HG02763 (cell line): ENCODE results near the gene COL1A1.

Experiments
- ATAC-seq: cut with Tn5 transposase; IDR thresholded peaks from one replicate; pipeline ENCODE4 v1.9.1; 2021; ENCODE audit warnings: mild to moderate bottlenecking, moderate library complexity; ENCODE audit not compliant: unreplicated experiment

The COL1A1 gene

GRCh38 chr17:50173335-50173941, 28.0 kb downstream of the COL1A1 start:
- ATAC-seq, result no peak

- no peak for ATAC-seq
Observed at GRCh38 chr17:50172936-50173334, 28.5 kb downstream of the COL1A1 start.

GRCh38 chr17:50172130-50172529, 29.3 kb downstream of the COL1A1 start:
- ATAC-seq, result no peak

GRCh38 chr17:50171371-50172071, 29.9 kb downstream of the COL1A1 start:
- no peak for ATAC-seq

DNA sequence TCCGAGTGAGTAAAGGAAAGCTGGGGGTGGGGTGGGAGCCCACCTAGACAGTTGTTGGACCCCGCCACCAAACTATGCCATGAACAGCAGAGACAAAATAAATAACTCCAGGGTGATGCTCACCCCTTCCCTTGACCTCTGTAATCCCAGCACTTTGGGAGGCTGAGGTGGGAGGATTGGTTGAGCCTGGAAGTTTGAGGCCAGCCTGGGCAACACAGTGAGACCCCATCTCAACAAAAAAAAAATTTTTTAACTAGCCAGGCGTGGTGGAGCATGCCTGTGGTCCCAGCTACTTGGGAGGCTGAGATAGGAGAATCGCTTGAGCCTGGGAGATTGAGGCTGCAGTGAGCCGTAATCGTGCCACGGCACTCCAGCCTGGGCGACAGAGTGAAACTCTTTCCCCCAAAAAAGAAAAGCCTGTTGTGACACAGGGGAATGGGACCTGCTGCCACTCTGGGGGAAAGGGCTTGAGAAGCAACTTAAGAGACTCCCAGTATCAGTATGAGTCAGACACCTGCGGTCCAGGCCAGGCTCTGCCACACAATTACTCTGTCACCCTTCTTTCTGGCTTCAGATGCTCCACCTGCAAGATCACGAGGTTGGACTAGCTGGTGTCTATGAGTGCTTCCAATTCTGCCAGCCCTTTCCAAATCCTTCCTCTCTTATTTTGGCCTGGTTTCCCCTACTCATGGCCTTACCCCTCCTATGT, 30.6 kb downstream of the COL1A1 start:
- no peak for ATAC-seq

- ATAC-seq, result no peak
Observed at GRCh38 chr17:50169881-50170459, 31.5 kb downstream of the COL1A1 start.

GRCh38 chr17:50169121-50169764, 32.2 kb downstream of the COL1A1 start:
- no peak for ATAC-seq

GRCh38 chr17:50168319-50168718, 33.1 kb downstream of the COL1A1 start:
- no peak for ATAC-seq

GRCh38 chr17:50167371-50167770, 34.1 kb downstream of the COL1A1 start:
- no peak for ATAC-seq

DNA sequence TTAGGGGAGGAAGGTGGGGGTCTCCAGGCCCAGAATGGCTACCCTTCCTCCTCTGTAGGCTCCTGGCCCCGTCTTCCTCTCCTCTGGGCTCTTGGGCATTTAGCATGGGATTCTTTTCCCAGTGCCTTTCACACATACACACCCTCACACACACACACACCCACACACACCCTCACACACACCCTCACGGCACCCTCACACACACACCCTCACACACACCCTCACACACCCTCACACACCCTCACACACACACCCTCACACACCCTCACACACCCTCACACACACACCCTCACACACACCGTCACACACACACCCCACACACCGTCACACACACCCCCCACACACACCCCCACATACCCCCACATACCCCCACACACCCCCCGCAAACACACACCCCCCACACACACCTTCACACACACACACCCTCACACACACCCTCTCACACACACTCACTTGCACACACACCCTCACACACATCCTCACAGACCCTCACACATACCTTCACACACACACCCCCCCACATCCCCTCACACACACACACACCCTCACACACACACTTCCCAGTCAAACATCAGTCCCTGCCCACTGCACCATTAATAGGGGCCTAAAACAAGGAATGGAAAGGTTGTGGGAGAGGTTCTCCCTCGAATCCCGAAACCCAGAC, 34.8 kb downstream of the COL1A1 start:
- ATAC-seq, result no peak

- ATAC-seq, result no peak
Observed at GRCh38 chr17:50165867-50166517, 35.4 kb downstream of the COL1A1 start, which contains the start of gene SGCA. TSS of gene SGCA (plus strand) at chr17:50166005. CDS start at chr17:50166041, 36 bp downstream.

DNA sequence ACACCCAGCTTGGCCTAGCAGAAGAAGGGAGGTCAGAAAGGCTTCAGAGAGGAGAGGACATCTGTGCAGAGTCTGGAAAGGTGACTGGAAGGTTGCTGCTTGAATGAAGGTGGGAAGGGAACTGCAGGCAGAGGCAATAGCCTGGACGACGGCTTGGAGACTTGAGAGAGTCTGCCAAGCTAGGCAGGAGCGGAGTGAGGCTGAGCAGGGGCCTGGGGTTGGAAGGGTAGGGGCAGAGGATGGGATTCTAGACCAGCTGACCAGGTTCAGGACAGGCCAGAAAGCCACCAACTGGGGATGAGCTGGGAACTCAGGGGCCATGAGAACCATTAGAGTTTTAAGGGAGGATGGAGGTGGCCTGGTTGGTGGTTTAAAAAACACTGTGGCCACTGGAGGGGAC, 36.0 kb downstream of the COL1A1 start:
- ATAC-seq, result no peak

DNA sequence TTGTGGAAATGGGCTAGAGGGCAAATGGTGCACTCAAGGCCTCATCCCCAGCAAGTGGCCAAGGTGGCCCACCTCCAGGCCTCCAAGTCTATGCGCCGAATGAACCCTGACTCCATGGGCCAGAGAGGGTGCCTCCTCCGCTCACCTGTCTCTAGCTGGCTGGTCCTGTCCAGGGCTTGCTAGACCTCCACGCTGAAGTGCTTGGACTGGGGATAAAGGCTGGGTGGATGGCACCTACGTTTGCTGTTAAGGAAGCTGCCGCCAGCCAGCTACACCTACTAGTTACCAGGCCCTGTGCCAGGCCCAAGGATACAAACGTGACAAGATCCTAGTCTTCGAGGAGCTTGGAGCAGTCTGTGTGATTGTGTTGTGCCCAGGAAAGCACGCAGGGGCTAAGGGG, 36.4 kb downstream of the COL1A1 start:
- no peak for ATAC-seq

DNA sequence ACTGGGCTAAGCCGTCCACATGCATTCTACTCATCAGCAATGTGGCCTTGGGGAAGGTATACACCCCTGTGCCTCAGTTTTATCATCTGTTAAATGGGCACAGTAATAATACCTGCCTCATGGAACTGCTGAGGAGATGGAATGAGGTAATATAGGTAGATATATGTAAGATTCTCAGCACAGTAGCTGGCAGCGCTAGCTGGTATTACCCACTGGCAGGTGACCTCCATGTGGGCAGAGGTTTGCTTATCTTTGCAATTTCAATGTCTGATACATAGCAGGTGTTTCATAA, 36.8 kb downstream of the COL1A1 start:
- ATAC-seq, result no peak

GRCh38 chr17:50163843-50164696, 37.4 kb downstream of the COL1A1 start:
- no peak for ATAC-seq

DNA sequence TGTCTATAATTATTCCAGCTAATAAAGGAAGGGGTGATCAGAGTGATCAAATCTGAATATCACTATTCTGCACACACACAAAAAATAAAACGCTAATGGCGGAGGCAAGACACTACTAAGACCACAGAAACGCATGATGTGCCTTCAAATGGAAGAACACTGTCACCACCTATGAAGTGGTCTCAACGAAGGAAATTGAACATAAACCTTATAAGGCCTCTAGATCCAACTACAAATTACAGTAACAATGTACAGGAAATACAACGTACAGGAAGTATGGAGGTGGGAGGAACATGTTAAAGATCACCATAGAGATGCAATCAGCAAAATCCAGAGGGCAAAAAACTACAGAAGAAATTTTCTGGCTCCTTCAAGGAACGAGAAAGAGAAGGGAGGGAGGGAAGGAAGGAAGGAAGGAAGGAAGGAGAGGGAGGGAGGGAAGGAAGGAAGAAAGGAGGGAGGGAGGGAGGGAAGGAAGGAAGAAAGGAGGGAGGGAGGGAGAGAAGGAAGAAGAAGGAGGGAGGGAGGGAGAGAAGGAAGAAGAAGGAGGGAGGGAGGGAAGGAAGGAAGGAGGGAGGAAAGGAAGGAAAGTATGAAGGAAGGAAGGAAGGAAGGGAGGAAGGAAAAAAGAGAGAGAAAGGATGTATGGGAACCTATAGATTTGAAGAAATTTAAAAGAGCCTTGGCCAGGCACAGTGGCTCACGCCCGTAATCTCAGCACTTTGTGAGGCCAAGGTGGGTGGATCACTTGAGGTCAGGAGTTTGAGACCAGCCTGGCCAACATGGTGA, 38.8 kb downstream of the COL1A1 start:
- no peak for ATAC-seq

DNA sequence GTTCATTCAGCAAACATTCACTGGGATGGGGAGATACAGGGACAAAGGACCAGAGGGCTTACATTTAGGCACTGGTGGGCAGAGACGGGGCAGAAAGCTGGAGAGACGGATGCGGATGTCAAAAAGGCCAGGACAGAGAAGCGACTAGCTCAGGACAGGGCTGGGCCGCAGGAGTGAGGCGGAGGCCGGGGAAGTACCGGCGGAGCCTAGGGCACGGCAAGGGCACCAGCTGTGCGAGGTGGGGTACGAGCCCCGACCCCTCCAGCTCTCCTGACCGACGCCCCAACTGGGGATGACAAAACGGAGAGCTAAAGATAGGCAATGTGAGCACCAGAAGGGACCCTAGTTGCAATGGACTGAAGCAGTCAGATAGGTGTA, 39.5 kb downstream of the COL1A1 start:
- no peak for ATAC-seq

DNA sequence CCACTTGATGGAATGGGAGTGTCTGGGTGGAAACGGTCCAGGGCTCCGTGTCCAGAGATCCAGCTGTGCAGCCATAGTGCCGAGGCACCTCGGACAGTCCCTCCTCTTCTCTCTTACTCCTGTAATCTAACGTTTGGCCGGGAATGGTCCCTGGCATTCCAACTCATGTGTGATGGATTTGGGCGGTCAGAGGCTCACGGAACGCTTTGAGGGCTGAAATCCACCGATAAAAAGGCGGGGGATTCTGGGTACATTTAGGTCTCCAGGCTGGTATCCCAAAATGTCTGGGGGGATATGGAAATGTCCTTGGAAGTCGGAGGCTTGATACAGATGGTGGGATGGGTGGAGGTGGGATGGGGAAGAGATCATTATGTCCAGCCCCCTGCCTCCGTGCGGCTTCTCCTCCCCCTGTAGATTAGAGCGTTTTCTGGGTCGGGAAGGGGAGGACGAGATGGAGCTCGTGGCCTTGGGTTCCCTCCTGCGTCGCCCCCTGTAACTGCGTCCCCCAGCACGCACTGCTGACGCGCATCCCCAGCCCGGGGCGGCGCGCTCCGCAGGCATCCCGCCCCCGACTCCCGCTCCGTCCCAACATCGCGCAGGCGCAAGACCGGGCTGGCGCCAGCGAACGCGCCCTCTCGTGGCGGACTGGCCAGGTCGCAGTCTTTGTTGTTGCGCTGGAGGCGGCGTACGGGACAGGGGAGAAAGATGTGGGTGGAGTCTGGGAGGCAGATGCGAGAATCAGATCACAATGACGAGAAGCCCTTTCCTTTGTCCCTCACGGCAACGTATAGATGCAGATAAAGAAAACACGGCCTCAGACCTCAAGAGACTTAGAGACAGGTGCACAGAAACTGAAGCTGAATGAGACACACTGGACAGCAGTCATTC, 40.2 kb downstream of the COL1A1 start:
- ATAC-seq, result peak; percentile 90
